ENCODE measurements around the gene KCTD12.
"Not testable (repeated sequence)": the region's sequence is repeated elsewhere in the genome, so short reads cannot be mapped to it uniquely, and the experiment has no call there.

KCTD12 gene

GRCh38 chr13:76886292-76887075 lies at the start of gene KCTD12:
TSS of gene KCTD12 (minus strand) at chr13:76886405. CDS start at chr13:76886148, 257 bp downstream.
- peak; percentile 81 for DNase-seq

- no peak for DNase-seq
Measured at GRCh38 chr13:76934671-76935070, 48.5 kb upstream of the KCTD12 start.

- DNase-seq, result no peak
Measured at GRCh38 chr13:76932076-76932475, 45.9 kb upstream of the KCTD12 start.

GRCh38 chr13:76929851-76930374 lies 43.7 kb upstream of the KCTD12 start:
- no peak for DNase-seq

GRCh38 chr13:76929320-76929719 lies 43.1 kb upstream of the KCTD12 start:
- DNase-seq, result no peak

- no peak for DNase-seq
Measured at GRCh38 chr13:76928456-76928855, 42.3 kb upstream of the KCTD12 start.

- no peak for DNase-seq
Measured at GRCh38 chr13:76927955-76928354, 41.8 kb upstream of the KCTD12 start.

- DNase-seq, result no peak
Measured at GRCh38 chr13:76925115-76925514, 38.9 kb upstream of the KCTD12 start.

- no peak for DNase-seq
Measured at GRCh38 chr13:76921516-76921915, 35.3 kb upstream of the KCTD12 start.

GRCh38 chr13:76917755-76918481 lies 31.7 kb upstream of the KCTD12 start:
- not testable (repeated sequence) for DNase-seq

- DNase-seq, result no peak
Measured at GRCh38 chr13:76917095-76917494, 30.9 kb upstream of the KCTD12 start.

GRCh38 chr13:76913898-76914297 lies 27.7 kb upstream of the KCTD12 start:
- no peak for DNase-seq

- DNase-seq, result no peak
Measured at GRCh38 chr13:76912476-76912875, 26.3 kb upstream of the KCTD12 start.

GRCh38 chr13:76904507-76904906 lies 18.3 kb upstream of the KCTD12 start:
- DNase-seq, result no peak

- DNase-seq, result peak; percentile 81
Measured at GRCh38 chr13:76903544-76904162, 17.4 kb upstream of the KCTD12 start.

- DNase-seq, result not testable (repeated sequence)
Measured at GRCh38 chr13:76899066-76899465, 12.9 kb upstream of the KCTD12 start.

- not testable (repeated sequence) for DNase-seq
Measured at GRCh38 chr13:76897171-76897570, 11.0 kb upstream of the KCTD12 start.

GRCh38 chr13:76894401-76895110 lies 8.4 kb upstream of the KCTD12 start:
- DNase-seq, result peak; percentile 50

GRCh38 chr13:76892488-76892887 lies 6.3 kb upstream of the KCTD12 start:
- DNase-seq, result no peak

- DNase-seq, result no peak
Measured at GRCh38 chr13:76890021-76890420, 3.8 kb upstream of the KCTD12 start.

GRCh38 chr13:76889254-76889653 lies 3.0 kb upstream of the KCTD12 start:
- no peak for DNase-seq

GRCh38 chr13:76888421-76888820 lies 2.2 kb upstream of the KCTD12 start:
- no peak for DNase-seq

- no peak for DNase-seq
Measured at GRCh38 chr13:76887076-76887563, 915 bp upstream of the KCTD12 start.
